GM21786 (cell line): ENCODE results near the gene PXK.

ENCODE experiments used
- ATAC-seq: cut with Tn5 transposase; IDR thresholded peaks from one replicate; pipeline ENCODE4 v1.9.1; 2021; ENCODE audit not compliant: unreplicated experiment

Gene PXK

DNA sequence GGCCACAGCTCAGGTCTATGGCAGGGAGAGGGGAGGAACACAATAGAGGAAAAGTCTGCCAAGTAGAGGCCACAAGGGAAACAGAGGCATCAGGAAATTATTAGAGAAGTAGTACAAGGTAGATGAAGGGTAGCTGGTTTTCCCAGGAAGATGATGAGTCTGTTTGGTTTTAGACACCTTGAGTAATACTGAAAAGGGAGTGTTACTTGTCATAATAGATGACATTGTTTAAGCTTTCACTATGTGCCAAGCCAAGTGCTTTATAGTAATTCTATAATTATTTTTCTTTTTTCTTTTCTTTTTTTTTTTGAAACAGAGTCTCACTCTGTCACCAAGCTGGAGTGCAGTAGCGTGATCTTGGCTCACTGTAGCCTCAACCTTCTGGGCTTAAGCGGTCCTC, 13.7 kb downstream of the PXK start:
- ATAC-seq, result no peak

- no peak for ATAC-seq
Measured at GRCh38 chr3:58347984-58348383, 15.3 kb downstream of the PXK start.

GRCh38 chr3:58349792-58350626, 17.3 kb downstream of the PXK start:
- peak; percentile 85 for ATAC-seq

GRCh38 chr3:58350627-58351013, 17.9 kb downstream of the PXK start:
- no peak for ATAC-seq

DNA sequence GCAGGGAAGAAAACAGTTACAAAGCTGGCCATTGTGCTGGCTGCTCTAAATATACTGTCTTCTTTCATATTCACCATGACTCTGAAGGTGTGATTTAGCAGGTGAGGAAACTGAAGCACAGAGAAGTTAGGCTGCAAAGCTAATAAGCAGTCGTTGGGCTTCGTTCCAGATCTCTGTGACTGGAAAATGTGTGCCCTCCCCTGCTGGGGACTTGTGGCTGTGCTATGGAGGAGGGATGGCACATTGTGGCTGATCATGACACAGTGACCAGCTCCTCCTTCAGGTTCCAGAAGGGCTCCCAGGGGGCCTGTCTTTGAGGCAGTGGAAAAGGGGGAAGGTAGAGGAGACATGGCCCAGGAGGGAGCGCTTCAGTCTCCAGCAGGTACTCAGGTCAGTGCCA, 19.2 kb downstream of the PXK start:
- ATAC-seq, result peak; percentile 21

GRCh38 chr3:58352626-58353025, 19.9 kb downstream of the PXK start:
- no peak for ATAC-seq

DNA sequence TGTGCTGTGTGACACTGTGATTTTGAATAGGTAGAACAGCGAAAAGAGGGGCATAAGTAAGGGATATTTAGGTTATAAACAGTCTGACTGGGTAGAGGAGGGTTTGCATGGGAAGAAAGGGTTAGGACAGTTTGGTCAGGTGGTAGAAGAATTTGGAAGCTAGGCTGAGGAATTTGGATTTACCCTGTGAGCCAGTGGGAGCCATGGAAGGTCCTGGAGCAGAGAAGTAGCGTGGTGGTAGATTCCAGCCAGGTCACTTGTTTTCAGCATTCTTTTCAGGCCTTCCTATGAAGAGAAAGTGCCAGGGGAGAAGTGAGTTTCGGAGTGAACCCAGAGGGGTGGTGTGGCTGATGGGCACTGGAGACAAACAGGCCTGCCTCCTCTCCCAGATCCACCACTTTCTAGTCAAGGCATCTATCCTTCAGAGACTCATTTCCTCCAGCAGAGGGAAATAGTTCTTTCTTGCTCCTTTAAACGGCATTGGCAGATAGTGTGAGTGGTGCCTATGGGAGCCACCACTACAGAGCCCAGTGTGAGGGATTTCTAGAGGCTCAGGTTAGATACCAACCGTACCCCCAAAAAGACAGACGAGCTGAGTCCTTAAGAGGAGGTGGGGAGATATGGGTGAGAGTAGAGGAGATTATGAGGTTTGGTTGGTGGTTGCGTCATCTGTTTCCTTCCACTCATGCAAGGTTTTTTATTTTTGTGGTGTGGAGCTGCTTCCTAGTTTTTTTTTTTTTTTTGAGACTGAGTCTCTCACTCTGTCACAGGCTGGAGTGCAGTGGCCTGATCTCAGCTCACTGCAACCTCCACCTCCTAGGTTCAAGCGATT, 21.2 kb downstream of the PXK start:
- ATAC-seq, result no peak

- peak; percentile 51 for ATAC-seq
Measured at GRCh38 chr3:58355179-58355578, 22.5 kb downstream of the PXK start.

- ATAC-seq, result no peak
Measured at GRCh38 chr3:58356054-58356453, 23.4 kb downstream of the PXK start.

DNA sequence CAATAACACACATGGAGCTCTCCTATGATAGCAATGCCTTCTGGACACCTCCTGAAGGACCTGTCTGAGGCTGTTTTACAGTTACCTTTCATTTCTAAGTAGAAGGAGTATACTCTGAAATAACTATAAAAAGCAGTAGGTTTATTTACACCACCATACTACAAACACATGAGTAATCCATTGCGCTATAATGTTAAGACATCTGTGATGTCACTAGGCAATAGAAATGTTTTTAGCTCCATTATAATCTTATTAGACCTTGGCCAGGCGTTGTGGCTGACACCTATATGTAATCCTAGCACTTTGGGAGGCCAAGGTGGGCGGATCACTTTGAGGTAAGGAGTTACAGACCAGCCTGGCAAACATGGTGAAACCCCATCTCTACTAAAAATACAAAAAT, 24.7 kb downstream of the PXK start:
- no peak for ATAC-seq

GRCh38 chr3:58358092-58358491, 25.4 kb downstream of the PXK start:
- ATAC-seq, result no peak

DNA sequence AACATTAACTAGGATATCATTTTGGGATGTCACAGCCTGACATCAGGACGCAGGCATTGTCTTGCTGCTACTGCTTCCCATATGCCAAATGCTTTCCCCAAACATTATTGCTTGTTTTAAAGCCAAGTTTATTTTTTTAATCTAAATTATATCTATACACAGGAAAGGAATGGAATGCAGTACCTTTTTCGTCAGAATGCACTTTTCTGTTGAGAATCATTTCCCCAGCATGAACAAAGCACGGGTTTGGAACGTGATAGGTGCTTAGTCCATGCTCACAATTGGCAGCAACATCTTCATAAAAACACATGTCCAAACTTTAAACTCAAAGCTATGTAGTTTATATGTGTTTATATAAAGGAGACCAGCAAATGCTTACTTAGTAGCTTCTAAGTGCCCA, 26.1 kb downstream of the PXK start:
- ATAC-seq, result no peak

DNA sequence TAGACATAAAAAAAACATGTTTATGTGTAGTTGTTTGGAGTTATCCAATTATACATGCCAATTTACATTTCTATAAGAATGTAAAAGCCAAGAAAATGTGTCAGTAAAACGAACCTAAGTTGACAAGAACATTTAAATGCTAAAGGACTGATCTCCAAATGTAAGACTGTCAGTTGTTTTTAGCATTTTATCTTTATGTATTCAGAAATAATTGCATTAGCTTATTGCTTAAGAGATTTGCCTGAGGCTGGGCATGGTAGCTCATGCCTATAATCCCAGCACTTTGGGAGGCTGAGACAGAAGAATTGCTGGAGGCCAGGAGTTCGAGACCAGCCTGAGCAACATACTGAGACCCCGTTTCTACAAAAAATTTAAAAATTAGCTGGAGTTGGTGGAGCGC, 26.9 kb downstream of the PXK start:
- no peak for ATAC-seq

DNA sequence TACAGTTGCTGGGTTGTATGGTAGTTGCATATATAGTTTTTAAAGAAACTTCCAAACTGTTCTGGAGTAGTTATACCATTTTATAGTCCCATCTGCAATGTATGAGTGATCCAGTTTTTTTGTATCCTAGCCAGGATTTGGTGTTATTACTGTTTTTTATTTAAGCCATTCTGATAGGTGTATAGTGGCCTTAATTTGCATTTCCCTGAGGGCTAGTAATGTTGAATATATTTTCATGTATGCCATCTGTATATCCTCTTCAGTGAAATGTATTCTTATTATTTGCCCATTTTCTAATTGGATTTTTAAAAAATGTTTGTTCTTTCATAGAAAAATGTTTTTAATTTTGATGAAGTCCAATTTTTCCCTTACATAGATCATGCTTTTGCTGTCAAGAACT, 29.2 kb downstream of the PXK start:
- ATAC-seq, result no peak

DNA sequence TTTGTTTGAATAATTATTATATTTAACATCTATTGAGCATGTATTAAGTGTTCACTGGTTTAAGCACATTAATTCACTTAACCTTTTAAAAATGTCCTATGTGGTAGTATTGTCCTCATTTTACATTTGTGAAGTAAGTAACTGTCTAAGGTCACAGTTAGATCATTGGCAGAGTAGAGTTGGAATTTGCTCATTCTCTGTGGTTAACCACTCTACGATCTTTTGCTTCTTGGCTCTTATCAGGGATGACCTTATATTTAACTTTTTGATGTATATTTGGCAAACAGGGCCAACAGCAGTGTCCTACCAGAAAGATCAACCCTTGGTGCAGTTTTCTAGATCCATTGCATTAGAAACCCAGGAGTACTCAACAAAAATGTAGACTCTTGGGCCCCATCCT, 34.0 kb downstream of the PXK start:
- ATAC-seq, result no peak

GRCh38 chr3:58369038-58369437, 36.3 kb downstream of the PXK start:
- no peak for ATAC-seq

DNA sequence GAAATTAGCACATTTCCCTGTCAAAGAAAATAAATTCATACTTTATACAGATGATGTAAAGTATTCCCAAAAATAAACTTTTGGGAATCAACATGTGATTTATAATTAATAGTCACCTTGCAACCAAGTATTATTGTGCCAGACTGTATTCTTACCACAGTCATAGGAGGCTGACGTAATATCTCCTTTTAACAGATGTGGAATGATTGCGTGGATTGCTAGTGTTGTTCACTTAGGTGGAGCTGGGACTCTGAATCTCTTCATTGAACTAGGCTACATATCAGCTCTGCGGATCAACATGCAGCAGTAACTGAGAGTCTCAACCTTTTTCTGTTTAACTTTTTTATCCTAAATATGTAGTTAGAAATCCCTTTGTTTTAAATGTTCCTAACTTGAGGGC, 37.2 kb downstream of the PXK start:
- ATAC-seq, result no peak

DNA sequence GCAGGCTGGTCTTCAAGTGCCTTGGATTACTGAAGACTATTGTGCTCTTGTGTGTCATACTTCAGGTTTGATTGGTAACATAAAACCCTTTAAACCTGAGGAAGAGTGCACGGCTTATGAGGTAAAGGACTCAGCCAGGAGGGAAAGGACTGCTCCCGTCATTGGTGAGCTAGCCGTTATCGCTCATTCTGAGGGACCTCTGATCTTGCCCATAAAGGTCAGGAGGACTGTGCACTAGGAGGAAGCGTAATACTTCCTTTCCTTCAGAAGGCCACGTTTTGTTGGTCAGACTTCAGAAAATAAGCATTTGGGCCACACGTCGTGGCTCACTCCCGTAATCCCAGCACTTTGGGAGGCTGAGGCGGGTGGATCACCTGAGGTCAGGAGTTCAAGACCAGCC, 37.7 kb downstream of the PXK start:
- no peak for ATAC-seq

- ATAC-seq, result no peak
Measured at GRCh38 chr3:58371754-58372153, 39.1 kb downstream of the PXK start.

DNA sequence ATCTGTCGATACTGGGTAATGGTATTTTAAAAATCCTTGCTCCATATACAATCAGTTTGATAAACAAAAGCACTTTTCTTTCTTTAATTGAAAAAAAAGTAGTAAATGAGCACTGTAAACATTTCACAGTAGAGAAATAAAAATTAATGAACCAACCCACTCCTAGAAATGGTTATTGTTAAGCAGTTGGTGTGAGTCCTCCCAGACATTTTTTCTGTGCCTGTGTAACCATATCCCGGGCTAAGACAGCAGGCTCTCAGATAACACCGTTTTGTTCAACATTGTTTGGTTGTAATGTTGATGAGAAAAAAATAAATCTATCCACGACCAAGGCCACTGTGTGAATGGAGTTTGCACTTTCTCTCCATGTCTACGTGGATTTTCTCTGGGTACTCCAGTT, 42.6 kb downstream of the PXK start:
- ATAC-seq, result no peak

DNA sequence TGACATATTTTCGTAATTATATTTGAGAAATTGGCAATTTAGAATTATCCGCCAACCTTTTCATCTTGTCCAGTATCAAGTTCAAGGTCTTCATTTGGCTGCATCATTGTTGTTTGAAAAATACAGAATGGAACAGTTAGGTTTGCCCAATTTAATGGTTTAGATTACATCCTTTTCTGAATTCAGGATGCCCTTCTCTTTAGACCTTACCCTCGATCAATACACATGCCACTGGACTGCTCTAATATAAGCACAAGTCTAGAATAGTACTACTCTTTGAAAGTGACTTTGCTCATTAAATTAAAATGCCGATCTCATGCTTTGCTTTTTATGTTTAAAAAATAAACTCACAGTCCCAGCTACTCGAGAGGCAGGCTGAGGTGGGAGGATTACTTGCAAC, 44.5 kb downstream of the PXK start:
- ATAC-seq, result no peak

- ATAC-seq, result no peak
Measured at GRCh38 chr3:58377750-58378149, 45.1 kb downstream of the PXK start.
